SJCRH30 (cell line): Measurements from ENCODE around the gene TLR2. TPM values are rescaled to one million over a fixed set of nuclear protein-coding genes. Genes with fewer than 3 reads are reported as not detected.

ENCODE experiments used
- DNase-seq, 2 experiments: peaks; one replicate each; pipeline ENCODE4 v3.0.0-alpha.2; 2015 to 2020
- H3K27ac ChIP-seq: fragments of 250-450 bp; sonication (Bioruptor Pico); 2 replicates; pipeline ENCODE4 v1.5.1; 2020; ENCODE audit warnings: mild to moderate bottlenecking, moderate library complexity
- H3K27me3 ChIP-seq: fragments of 250-450 bp; sonication (Bioruptor Pico); 2 replicates; pipeline ENCODE4 v1.5.1; 2020; ENCODE audit warnings: mild to moderate bottlenecking, moderate library complexity
- H3K36me3 ChIP-seq: fragments of 250-450 bp; sonication (Bioruptor Pico); 2 replicates; pipeline ENCODE4 v1.5.1; 2020; ENCODE audit warnings: mild to moderate bottlenecking, moderate library complexity
- H3K4me1 ChIP-seq: fragments of 250-450 bp; sonication (Bioruptor Pico); 2 replicates; pipeline ENCODE4 v1.5.1; 2020; ENCODE audit warnings: mild to moderate bottlenecking, moderate library complexity
- H3K4me3 ChIP-seq: fragments of 250-450 bp; sonication (Bioruptor Pico); 2 replicates; pipeline ENCODE4 v1.5.1; 2020; ENCODE audit warnings: mild to moderate bottlenecking, moderate library complexity
- H3K9me3 ChIP-seq: fragments of 250-450 bp; sonication (Bioruptor Pico); replicated peaks from 2 replicates; pipeline ENCODE4 v1.5.1; 2020; ENCODE audit warnings: mild to moderate bottlenecking, moderate library complexity
- total RNA-seq: library from RNA; depleted of rRNA; stranded (reverse); fragments of >200 nt; shearing (Covaris generic); gene quantifications from 2 replicates; pipeline ENCODE4 v1.2.3, GENCODE V29; 2014; rRNA removed

The TLR2 gene
- total RNA-seq, 1 experiment from 2014 or later = not detected

GRCh38 chr4:153731239-153731638 lies 47.2 kb downstream of the TLR2 start:
- Histone ChIP-seq H3K4me1 (no peaks in the 10 kb centered on the region), H3K36me3 (no peaks in the 10 kb centered on the region), H3K27me3 (no peaks in the 10 kb centered on the region), H3K9me3 (no peaks in the 10 kb centered on the region), H3K4me3 (no peak overlapping the region), H3K27ac (no peak overlapping the region)
- no peak for DNase-seq

- H3K4me1 ChIP-seq = no peaks in the 10 kb centered on the region
- no peaks in the 10 kb centered on the region for H3K9me3 ChIP-seq
- H3K4me3 ChIP-seq = no peak overlapping the region
- no peaks in the 10 kb centered on the region for H3K36me3 ChIP-seq
- H3K27ac ChIP-seq = no peak overlapping the region
- no peak for DNase-seq
- H3K27me3 ChIP-seq = no peaks in the 10 kb centered on the region
These were observed 49.8 kb downstream of the TLR2 start for GRCh38 chr4:153733751-153734448.

- H3K27me3 ChIP-seq = no peaks in the 10 kb centered on the region
- H3K9me3 ChIP-seq = no peaks in the 10 kb centered on the region; the same call in 1 of the 2 replicates
- no peak overlapping the region for H3K27ac ChIP-seq
- DNase-seq = no peak
- H3K4me1 ChIP-seq = no peaks in the 10 kb centered on the region
- no peaks in the 10 kb centered on the region for H3K36me3 ChIP-seq
- H3K4me3 ChIP-seq = no peak overlapping the region
These were observed 51.9 kb downstream of the TLR2 start for GRCh38 chr4:153735906-153736461.

GRCh38 chr4:153741541-153741940 lies 57.5 kb downstream of the TLR2 start:
- no peak for DNase-seq
- no peak overlapping the region for H3K4me3 ChIP-seq
- H3K4me1 ChIP-seq = no peaks in the 10 kb centered on the region
- no peak overlapping the region for H3K27ac ChIP-seq
- no peaks in the 10 kb centered on the region for H3K36me3 ChIP-seq
- H3K27me3 ChIP-seq = no peaks in the 10 kb centered on the region
- H3K9me3 ChIP-seq = no peaks in the 10 kb centered on the region; the same call in 1 of the 2 replicates

GRCh38 chr4:153745651-153746050 lies 61.6 kb downstream of the TLR2 start:
- no peaks in the 10 kb centered on the region for H3K4me1 ChIP-seq
- H3K27me3 ChIP-seq = no peaks in the 10 kb centered on the region
- H3K4me3 ChIP-seq = no peak overlapping the region
- H3K36me3 ChIP-seq = no peaks in the 10 kb centered on the region
- DNase-seq = no peak
- H3K27ac ChIP-seq = no peak overlapping the region
- no peaks in the 10 kb centered on the region; the same call in 1 of the 2 replicates for H3K9me3 ChIP-seq

GRCh38 chr4:153747406-153747955 lies 63.4 kb downstream of the TLR2 start:
- H3K4me3 ChIP-seq = no peak overlapping the region
- no peaks in the 10 kb centered on the region for H3K27me3 ChIP-seq
- no peaks in the 10 kb centered on the region for H3K36me3 ChIP-seq
- no peaks in the 10 kb centered on the region for H3K9me3 ChIP-seq
- no peak for DNase-seq
- no peak overlapping the region for H3K27ac ChIP-seq
- no peaks in the 10 kb centered on the region for H3K4me1 ChIP-seq

- Histone ChIP-seq H3K36me3 (no peaks in the 10 kb centered on the region), H3K4me1 (no peaks in the 10 kb centered on the region), H3K9me3 (no peaks in the 10 kb centered on the region), H3K4me3 (no peak overlapping the region), H3K27ac (no peak overlapping the region), H3K27me3 (no peaks in the 10 kb centered on the region)
- peak in 1 of 2 experiments; percentile 10 for DNase-seq
These were observed 64.3 kb downstream of the TLR2 start for GRCh38 chr4:153748378-153748777.

GRCh38 chr4:153750197-153750817 lies 66.2 kb downstream of the TLR2 start:
- DNase-seq = peak; percentile 66 to 84
- Histone ChIP-seq H3K4me3 (no peak overlapping the region), H3K36me3 (no peaks in the 10 kb centered on the region), H3K27ac (no peak overlapping the region), H3K9me3 (no peaks in the 10 kb centered on the region), H3K27me3 (no peaks in the 10 kb centered on the region), H3K4me1 (no peaks in the 10 kb centered on the region)

GRCh38 chr4:153755186-153755585 lies 71.1 kb downstream of the TLR2 start:
- no peaks in the 10 kb centered on the region for H3K36me3 ChIP-seq
- DNase-seq = no peak
- no peak overlapping the region for H3K4me3 ChIP-seq
- H3K27me3 ChIP-seq = no peaks in the 10 kb centered on the region
- no peaks in the 10 kb centered on the region for H3K4me1 ChIP-seq
- H3K9me3 ChIP-seq = no peaks in the 10 kb centered on the region
- H3K27ac ChIP-seq = no peak overlapping the region

Other genes with a start within 250 kb of the TLR2 start
- gene TMEM131L, start 217.9 kb upstream of the TLR2 start, total RNA-seq = 55.0 and 61.3 TPM in 2 replicates
- not detected in 2 replicates for gene RNF175, start 75.7 kb downstream of the TLR2 start, total RNA-seq
- not detected in 2 replicates for gene SFRP2, start 104.8 kb downstream of the TLR2 start, total RNA-seq